ENCODE measurements around the gene NIPA2.

Gene NIPA2

GRCh38 chr15:22880068-22880980 lies 41.9 kb downstream of the NIPA2 start:
- no peak for DNase-seq

DNA sequence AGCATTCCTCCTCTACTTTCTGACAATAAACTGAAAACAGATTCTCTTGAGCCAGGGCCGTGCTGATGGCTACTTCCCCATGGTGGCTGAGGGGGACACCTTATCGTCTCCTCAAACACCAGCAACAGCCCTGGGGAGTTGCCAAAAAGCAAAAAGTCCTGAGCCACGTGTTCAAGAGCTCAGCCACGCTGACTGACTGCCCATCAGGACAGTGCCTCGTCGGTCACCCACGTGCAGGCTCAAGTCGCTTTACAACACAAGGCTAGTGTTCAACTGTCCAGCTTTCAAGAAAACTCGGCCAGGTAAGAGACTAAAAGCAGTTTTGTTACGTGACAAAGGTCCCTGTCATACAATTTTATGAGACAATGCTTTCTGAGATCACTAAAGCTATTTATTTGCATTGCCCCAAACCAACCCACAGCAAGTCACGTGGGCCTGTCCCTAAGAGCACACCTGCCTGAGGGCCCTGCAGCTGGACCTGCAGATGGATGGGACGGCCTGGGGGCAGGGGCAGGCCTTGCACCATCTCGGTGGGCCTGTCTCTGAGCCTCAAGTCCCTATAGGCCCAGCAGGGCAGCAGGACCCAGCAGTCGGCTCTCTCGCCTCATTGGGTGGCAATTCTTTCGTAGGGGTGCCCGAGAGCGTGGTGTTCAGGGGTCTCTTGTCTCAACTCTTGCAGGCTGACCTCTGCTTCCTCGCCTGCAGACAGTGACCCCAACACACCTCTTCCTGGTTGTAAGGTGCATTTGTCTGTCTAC lies 42.7 kb downstream of the NIPA2 start:
- no peak for DNase-seq

DNA sequence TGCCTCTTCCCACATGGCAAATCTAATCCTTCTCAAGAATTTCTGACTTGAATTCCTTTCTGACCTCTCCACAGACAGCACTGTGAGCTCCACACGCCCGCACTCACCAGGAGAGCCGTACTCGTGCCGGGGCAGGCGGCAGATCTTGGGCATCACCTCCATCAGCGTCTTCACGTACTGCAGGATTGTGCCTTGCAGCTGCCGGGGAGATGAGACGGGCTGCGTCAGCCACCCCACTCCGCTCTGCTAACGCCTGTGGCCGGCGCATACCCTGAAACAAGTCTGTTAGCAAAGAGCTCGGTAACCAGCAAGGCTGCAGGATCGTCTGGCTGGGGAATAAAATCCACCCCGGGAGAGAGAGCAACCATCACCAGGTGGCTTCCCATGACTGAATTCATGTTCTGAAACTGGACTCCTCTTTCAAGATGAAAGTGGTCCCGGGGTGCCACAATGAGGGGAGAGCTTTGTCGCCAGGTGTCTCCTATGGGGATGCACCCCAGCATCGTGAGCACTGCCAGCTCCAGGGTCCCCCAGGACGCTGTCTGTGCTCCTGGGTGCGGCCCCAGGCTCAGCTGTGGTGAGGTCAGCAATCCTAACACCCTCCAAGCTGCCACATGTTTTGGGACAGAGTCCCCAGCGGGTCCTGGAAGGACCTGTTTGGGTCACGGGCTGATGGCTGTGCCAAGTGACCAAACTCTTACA lies 43.4 kb downstream of the NIPA2 start:
- no peak for DNase-seq

- no peak for DNase-seq
Measured at GRCh38 chr15:22883196-22883595, 44.7 kb downstream of the NIPA2 start.

GRCh38 chr15:22884344-22884743 lies 45.9 kb downstream of the NIPA2 start:
- DNase-seq = peak; percentile 8

GRCh38 chr15:22885120-22885519 lies 46.7 kb downstream of the NIPA2 start:
- no peak for DNase-seq

GRCh38 chr15:22887157-22887951 lies 48.9 kb downstream of the NIPA2 start:
- no peak for DNase-seq

DNA sequence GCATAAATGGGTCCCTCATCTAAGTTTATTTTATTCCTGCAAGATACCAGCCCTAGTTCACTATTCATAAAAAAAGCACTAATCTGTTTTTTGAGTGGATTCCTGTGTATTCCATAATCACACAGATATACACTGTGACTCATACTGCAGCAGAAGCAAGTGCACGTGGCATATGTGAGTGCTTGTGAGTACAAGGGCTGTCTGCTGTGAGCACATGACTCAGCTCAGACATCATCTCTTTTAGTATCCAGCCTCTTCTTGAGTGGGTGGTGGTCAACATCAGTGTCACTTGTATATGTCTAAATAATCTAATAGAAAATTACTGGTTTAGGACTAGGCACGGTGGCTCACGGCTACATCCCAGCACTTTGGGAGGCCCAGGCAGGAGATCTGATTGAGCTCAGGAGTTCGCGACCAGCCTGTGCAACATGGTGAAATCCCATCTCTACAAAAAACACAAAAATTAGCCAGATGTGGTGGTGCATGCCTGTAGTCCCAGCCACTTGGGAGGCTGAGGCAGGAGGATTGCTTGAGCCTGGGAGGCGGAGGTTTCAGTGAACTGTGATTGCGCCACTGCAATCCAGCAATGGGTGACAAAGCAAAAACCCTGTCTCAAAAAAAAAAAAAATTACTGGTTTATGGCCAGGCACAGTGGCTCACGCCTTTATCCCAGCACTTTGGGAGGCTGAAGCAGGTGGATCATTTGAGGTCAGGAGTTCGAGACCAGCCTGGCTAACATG lies 49.8 kb downstream of the NIPA2 start:
- no peak for DNase-seq

DNA sequence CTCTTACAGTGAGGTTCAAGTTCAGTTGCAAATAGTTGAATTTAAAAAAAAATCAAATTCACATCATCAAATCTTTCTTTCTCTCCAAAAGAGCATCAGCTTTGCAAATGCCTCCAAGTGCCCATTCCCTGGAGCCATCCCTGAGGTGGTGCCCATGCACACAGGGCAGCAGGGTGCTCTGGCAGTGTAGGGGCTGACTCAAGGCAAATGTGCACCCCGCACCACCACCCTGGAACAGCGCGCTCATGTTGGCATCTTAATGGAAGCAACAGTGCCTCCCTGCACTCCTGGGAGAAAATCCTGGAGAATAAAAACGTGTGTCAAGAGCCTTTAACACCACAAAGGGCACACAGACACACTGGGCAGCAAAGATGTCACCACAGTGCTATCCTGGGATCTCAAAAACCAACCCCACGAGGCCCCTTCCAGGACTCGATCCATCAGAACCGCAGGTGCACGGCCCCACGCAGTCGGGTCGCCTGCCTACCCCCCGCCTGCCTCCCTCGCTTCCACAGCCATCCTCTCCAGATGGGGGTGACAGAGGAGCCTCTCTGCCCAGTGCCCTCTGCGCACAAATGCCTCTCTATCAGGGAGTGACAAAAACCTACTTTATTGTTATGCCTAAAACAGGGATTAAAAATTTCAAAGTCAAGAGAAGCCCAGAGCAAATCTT lies 50.8 kb downstream of the NIPA2 start:
- DNase-seq = no peak

DNA sequence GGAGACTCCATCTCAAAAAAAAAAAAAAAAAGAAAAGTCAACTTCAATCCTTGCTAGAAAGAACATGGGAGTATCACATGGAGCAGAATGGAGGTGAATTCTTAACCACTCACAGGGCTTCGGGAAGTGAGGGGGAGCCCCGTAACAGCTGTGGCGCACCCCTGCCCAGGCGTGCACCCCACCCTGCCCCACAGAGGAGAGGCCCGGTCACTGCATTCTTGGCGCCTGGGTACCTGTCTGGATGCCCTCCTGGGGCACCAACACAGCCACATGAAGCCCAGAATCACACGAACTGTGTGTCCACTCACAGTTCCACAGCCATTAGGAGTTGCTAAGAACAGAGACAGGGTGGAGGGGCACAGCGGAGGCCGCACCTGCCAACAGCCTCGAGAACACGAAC lies 51.8 kb downstream of the NIPA2 start:
- DNase-seq = no peak

GRCh38 chr15:22891426-22892210 lies 53.2 kb downstream of the NIPA2 start:
- DNase-seq = no peak

- DNase-seq = no peak
Measured at GRCh38 chr15:22892333-22892732, 53.9 kb downstream of the NIPA2 start.

GRCh38 chr15:22893081-22893480 lies 54.6 kb downstream of the NIPA2 start:
- no peak for DNase-seq

GRCh38 chr15:22893881-22894280 lies 55.4 kb downstream of the NIPA2 start:
- DNase-seq = no peak

DNA sequence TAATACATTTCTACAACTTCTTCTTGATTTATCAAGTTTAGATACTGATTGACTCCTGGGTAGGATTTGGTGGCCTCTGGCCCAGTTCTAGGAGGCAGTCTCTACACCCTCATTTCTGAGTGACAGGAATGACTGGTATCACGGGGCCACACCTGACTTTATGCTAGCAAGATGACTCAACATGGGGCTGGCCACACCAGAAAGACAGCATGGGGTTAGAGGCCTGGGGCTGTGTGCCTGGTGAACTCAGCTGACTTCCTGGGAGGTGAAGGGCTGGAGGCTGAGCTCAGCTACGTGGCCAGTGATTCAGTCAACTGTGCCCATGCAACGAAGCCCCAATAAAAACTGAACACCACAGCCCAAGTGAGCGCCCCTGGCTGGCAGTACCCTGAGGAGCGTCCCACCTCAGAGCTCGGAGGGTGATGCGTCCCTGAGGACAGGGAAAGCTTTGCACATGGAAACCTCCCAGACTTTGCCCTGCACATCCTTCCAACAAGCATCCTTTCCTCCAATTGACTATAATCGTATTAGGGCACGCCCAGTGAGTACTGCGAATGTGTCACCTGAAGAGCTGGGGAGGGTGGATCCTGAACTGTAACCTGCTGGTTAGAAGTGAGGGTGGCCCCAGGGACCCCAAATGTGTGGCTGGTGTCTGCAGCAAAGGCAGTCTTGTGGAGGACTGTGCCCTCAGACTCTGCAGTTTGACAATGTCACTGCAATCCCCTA lies 57.2 kb downstream of the NIPA2 start:
- no peak for DNase-seq

- DNase-seq = no peak
Measured at GRCh38 chr15:22902046-22902445, 63.6 kb downstream of the NIPA2 start.

GRCh38 chr15:22902578-22902977 lies 64.1 kb downstream of the NIPA2 start:
- no peak for DNase-seq

DNA sequence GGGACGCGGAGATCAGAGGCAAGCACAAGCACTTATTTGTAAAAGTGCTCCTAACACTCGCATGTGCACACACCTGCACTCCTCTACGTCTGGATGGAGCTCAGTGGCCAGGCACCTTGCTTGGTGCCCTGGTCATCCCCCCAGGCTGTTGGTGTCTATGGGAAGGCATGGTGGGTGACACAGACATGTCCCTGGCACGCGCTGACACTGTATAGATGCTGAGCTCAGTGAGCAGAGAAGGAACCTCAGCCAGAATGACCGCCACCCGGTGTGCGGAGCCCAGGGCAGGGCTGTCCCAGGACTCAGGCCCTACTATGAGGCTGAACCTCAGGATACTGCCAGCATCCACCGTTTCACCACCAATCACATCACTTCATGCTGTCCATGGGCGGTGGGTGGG lies 64.5 kb downstream of the NIPA2 start:
- no peak for DNase-seq

- no peak for DNase-seq
Measured at GRCh38 chr15:22903427-22903826, 65.0 kb downstream of the NIPA2 start.

All from activated naive CD4-positive, alpha-beta T cell treated with Interleukin-2 at 50 U/mL for 16 hours (primary cell).